Common myeloid progenitor, CD34-positive (primary cell): Measurements from ENCODE around the gene ARHGEF28.

Source experiments
- CTCF ChIA-PET: fragments of 350-600 bp; sonication (Branson Sonifier 250); formaldehyde crosslinking; loops from one replicate; lab custom pipeline; 2021; ENCODE audit warnings: antibody characterized with exemption; lab: Charles Lee
- POLR2A ChIA-PET: fragments of 350-600 bp; sonication (Branson Sonifier 250); formaldehyde crosslinking; loops from one replicate; lab custom pipeline; 2021; ENCODE audit warnings: antibody characterized with exemption; lab: Charles Lee
- DNase-seq, 3 donors: peaks; one replicate each; pipeline versions ENCODE4 v3.0.0 to v3.0.0-alpha.2; 2013
- H3K27ac ChIP-seq, 2 experiments: 1 replicate in 1 of 2; 2 replicates in 1 of 2; pipeline ENCODE4 v1.7.0; 2013; ENCODE audit warnings: inconsistent platforms in 2 of 2, low read length in 2 of 2, mild to moderate bottlenecking in 2 of 2, low read depth in 1 of 2, moderate library complexity in 1 of 2; ENCODE audit not compliant: severe bottlenecking in 2 of 2, insufficient read depth in 1 of 2, poor library complexity in 1 of 2
- H3K27me3 ChIP-seq, 5 experiments: replicated peaks in 2 of 5; 1 replicate in 3 of 5; 2 replicates in 2 of 5; pipeline versions ENCODE4 v1.6.1 to v1.7.0; 2013; ENCODE audit warnings: low read length in 4 of 5, mild to moderate bottlenecking in 2 of 5, moderate library complexity in 2 of 5, inconsistent platforms in 1 of 5; ENCODE audit not compliant: insufficient read depth in 5 of 5, control insufficient read depth in 4 of 5
- H3K36me3 ChIP-seq, 4 experiments: 1 replicate in 2 of 4; 2 replicates in 2 of 4; pipeline versions ENCODE4 v1.6.1 to v1.7.0; 2013; ENCODE audit warnings: low read length in 3 of 4, control low read depth in 1 of 4, mild to moderate bottlenecking in 1 of 4; ENCODE audit not compliant: control insufficient read depth in 4 of 4, insufficient read depth in 4 of 4
- H3K4me1 ChIP-seq, 4 experiments: 1 replicate in 3 of 4; 2 replicates in 1 of 4; pipeline versions ENCODE4 v1.6.1 to v1.7.1; 2013; ENCODE audit warnings: low read length in 3 of 4, mild to moderate bottlenecking in 3 of 4, control low read depth in 1 of 4, inconsistent platforms in 1 of 4, moderate library complexity in 1 of 4; ENCODE audit not compliant: control insufficient read depth in 4 of 4, insufficient read depth in 4 of 4; ENCODE audit errors: control extremely low read depth in 1 of 4
- H3K4me3 ChIP-seq, 7 experiments: 1 replicate in 4 of 7; 2 replicates in 3 of 7; pipeline versions ENCODE4 v1.5.1 to v1.7.0; 2013; ENCODE audit warnings: mild to moderate bottlenecking in 7 of 7, low read length in 6 of 7, moderate library complexity in 6 of 7, inconsistent platforms in 2 of 7, low read depth in 2 of 7, control low read depth in 1 of 7; ENCODE audit not compliant: insufficient read depth in 4 of 7, control insufficient read depth in 1 of 7; ENCODE audit errors: extremely low read depth in 1 of 7
- H3K9me3 ChIP-seq, 5 experiments: 1 replicate in 4 of 5; 2 replicates in 1 of 5; pipeline versions ENCODE4 v1.6.1 to v1.7.1; 2013; ENCODE audit warnings: low read length in 4 of 5, mild to moderate bottlenecking in 2 of 5, inconsistent platforms in 1 of 5, low read depth in 1 of 5, moderate library complexity in 1 of 5; ENCODE audit not compliant: control insufficient read depth in 4 of 5, insufficient read depth in 2 of 5; ENCODE audit errors: control extremely low read depth in 1 of 5
- WGBS: methylation state at CpG from one replicate; pipeline ENCODE4 v1.1.5; 2013; ENCODE audit not compliant: insufficient coverage; 5-methylcytosine and 5-hydroxymethylcytosine counted together

ARHGEF28 gene

GRCh38 chr5:73841641-73842040 is 215.6 kb downstream of the ARHGEF28 start:
- no peaks in the 10 kb centered on the region for H3K36me3 ChIP-seq
- H3K4me3 ChIP-seq: no peak overlapping the region
- CTCF ChIA-PET: no interaction called here

GRCh38 chr5:73844165-73844564 is 218.2 kb downstream of the ARHGEF28 start:
- Histone ChIP-seq H3K4me1 (no peaks in the 10 kb centered on the region), H3K36me3 (no peaks in the 10 kb centered on the region), H3K27me3 (no peaks in the 10 kb centered on the region), H3K27ac (no peak overlapping the region), H3K9me3 (no peaks in the 10 kb centered on the region), H3K4me3 (no peak overlapping the region)
- ChIA-PET POLR2A (no interaction called here), CTCF (no interaction called here)
- no peak for DNase-seq
- 93% methylated on average over 4 of the region's 5 CpGs for WGBS

More at GRCh38 chr5:73841641-73842040, 215.6 kb downstream of the ARHGEF28 start:
- H3K9me3 ChIP-seq: peaks cover 0 to 2% (median 0%) of the 10 kb centered on the region in 5 experiments
- no peaks in the 10 kb centered on the region for H3K4me1 ChIP-seq
- DNase-seq: no peak
- no peak overlapping the region for H3K27ac ChIP-seq
- no peaks in the 10 kb centered on the region for H3K27me3 ChIP-seq
- POLR2A ChIA-PET: no interaction called here

DNA sequence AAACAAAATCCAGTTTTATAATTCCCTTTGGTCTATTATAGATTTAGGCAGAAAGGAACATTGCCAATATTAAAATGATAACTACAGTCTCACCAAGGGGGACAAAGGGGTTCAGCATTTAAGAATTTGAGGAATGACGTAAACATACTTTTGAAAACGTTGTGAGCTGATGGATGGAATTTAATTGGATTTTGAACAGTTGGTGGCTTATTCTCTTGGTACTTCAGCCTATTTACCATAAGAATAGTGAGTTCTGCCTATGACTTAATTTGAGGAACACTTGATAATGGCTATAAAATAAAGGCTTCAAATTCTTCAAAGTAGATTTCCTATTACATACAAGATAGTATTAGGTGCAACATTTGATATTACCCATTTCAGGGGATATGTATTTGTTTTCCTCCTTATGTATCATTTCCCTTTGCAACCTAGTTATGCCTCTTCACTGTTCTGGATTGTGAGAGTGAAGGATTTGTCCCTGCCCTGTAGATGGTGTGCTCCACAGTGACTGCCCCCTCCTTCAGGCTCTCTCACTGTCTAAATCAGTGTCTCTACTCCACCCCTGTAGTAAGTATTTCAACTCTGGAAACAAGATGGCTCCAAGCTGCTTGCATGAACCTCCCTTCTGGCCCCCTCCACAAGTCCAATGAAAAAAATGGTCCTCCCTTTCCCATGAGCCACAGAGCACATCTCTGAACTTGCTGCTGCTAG is 225.6 kb downstream of the ARHGEF28 start:
- DNase-seq: no peak
- H3K9me3 ChIP-seq: no peaks in the 10 kb centered on the region
- no peaks in the 10 kb centered on the region for H3K36me3 ChIP-seq
- WGBS: 100% methylated on average over 1 of the region's 2 CpGs
- CTCF ChIA-PET: no interaction called here
- H3K27ac ChIP-seq: no peak overlapping the region
- POLR2A ChIA-PET: no interaction called here
- H3K4me3 ChIP-seq: no peak overlapping the region
- no peaks in the 10 kb centered on the region for H3K4me1 ChIP-seq
- H3K27me3 ChIP-seq: no peaks in the 10 kb centered on the region

DNA sequence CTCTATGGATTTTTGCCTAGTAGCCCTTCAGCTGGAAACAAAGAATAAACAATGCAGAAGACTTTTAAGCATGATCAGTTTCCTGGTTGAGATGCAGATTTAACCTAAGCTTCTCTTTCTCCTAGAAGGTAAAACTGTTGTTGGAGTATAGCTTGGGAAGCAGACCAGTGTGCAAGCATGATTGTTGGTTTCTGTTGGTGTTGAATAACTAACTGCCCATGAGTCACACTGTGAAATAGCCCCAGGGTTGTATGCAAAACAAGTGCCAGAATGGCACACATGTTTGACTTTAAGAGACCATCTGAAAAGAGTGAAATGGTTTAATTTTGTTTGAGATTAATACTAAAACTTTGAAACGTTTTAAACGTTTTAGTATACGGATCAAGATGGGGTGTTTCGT is 227.1 kb downstream of the ARHGEF28 start:
- Histone ChIP-seq H3K9me3 (no peaks in the 10 kb centered on the region), H3K36me3 (no peaks in the 10 kb centered on the region), H3K4me3 (no peak overlapping the region), H3K4me1 (no peaks in the 10 kb centered on the region), H3K27ac (no peak overlapping the region), H3K27me3 (no peaks in the 10 kb centered on the region)
- no peak for DNase-seq
- POLR2A ChIA-PET: no interaction called here
- CTCF ChIA-PET: no interaction called here
- WGBS: no CpG with 5 or more reads among the region's 4 CpGs

DNA sequence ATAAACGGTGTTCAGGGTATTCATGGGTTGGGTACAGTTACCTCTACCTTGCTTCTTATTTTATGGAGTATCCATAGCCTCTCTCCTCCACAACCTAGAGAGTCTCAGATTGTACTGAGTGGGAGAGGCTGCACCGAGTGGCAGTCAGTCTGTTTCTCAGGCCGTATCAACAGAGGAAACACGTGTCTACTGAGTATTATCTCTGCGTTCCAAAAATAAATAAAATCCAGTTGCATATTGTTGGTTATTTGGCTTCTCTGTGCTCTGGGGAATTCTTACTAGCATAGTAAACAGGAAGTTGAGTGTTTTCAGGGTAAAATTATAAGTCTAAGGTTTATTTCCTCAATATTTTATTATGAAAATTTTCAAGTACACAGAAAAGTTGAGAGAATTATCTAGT is 231.0 kb downstream of the ARHGEF28 start:
- ChIA-PET CTCF (interaction anchor here (1.0 kb wide), 1 partner anchor 14 kb away, joined by 3 read pairs; no protein-coding TSS in a partner anchor), POLR2A (no interaction called here)
- Histone ChIP-seq H3K27me3 (no peaks in the 10 kb centered on the region), H3K9me3 (no peaks in the 10 kb centered on the region), H3K4me1 (no peaks in the 10 kb centered on the region), H3K36me3 (no peaks in the 10 kb centered on the region), H3K27ac (no peak overlapping the region), H3K4me3 (no peak overlapping the region)
- no CpG with 5 or more reads among the region's 5 CpGs for WGBS
- DNase-seq: no peak

- no peaks in the 10 kb centered on the region for H3K27me3 ChIP-seq
- no peaks in the 10 kb centered on the region for H3K36me3 ChIP-seq
- H3K9me3 ChIP-seq: no peaks in the 10 kb centered on the region
- ChIA-PET CTCF (no interaction called here), POLR2A (no interaction called here)
- no peak overlapping the region for H3K4me3 ChIP-seq
- H3K4me1 ChIP-seq: no peaks in the 10 kb centered on the region
- H3K27ac ChIP-seq: no peak overlapping the region
- WGBS: no CpG with 5 or more reads among the region's 3 CpGs
- DNase-seq: no peak
Observed at GRCh38 chr5:73857446-73857845, 231.4 kb downstream of the ARHGEF28 start.

- no peaks in the 10 kb centered on the region for H3K9me3 ChIP-seq
- H3K27ac ChIP-seq: no peak overlapping the region
- H3K36me3 ChIP-seq: no peaks in the 10 kb centered on the region
- DNase-seq: no peak
- H3K4me3 ChIP-seq: no peak overlapping the region
- POLR2A ChIA-PET: no interaction called here
- H3K27me3 ChIP-seq: no peaks in the 10 kb centered on the region
- 100% methylated on average over 3 of the region's 4 CpGs for WGBS
- H3K4me1 ChIP-seq: no peaks in the 10 kb centered on the region
- CTCF ChIA-PET: no interaction called here
Observed at GRCh38 chr5:73858054-73858453, 232.1 kb downstream of the ARHGEF28 start.
